Liver (tissue), 9 donors: ENCODE results near the gene GATD1. TPM values are rescaled to one million over a fixed set of nuclear protein-coding genes. Genes with fewer than 3 reads are reported as not detected.

Source experiments
- DNase-seq: peaks from one replicate; pipeline ENCODE4 v3.0.0-alpha.2; 2017; ENCODE audit warnings: low spot score
- H3K27ac ChIP-seq, 2 donors: one replicate each; pipeline ENCODE4 v1.7.0; 2013; ENCODE audit warnings: inconsistent platforms in 2 of 2, low read length in 2 of 2, control low read depth in 1 of 2, low read depth in 1 of 2, mild to moderate bottlenecking in 1 of 2
- H3K27me3 ChIP-seq, 4 donors: one replicate each; pipeline versions ENCODE4 v1.6.1 to v1.7.0; 2013; ENCODE audit warnings: low read length in 3 of 4, inconsistent platforms in 1 of 4, mild to moderate bottlenecking in 1 of 4, moderate library complexity in 1 of 4; ENCODE audit not compliant: control insufficient read depth in 4 of 4, insufficient read depth in 4 of 4
- H3K36me3 ChIP-seq, 4 donors: one replicate each; pipeline versions ENCODE4 v1.6.1 to v1.7.0; 2013; ENCODE audit warnings: low read length in 3 of 4, mild to moderate bottlenecking in 3 of 4, low read depth in 1 of 4, moderate library complexity in 1 of 4; ENCODE audit not compliant: control insufficient read depth in 4 of 4, insufficient read depth in 3 of 4
- H3K4me1 ChIP-seq, 4 donors: one replicate each; pipeline versions ENCODE4 v1.6.1 to v1.7.0; 2013; ENCODE audit warnings: low read length in 3 of 4, mild to moderate bottlenecking in 3 of 4, moderate library complexity in 1 of 4; ENCODE audit not compliant: control insufficient read depth in 4 of 4, insufficient read depth in 4 of 4
- H3K4me3 ChIP-seq, 3 donors: one replicate each; pipeline versions ENCODE4 v1.6.1 to v1.7.0; 2013; ENCODE audit warnings: low read length in 3 of 3, control low read depth in 1 of 3, low read depth in 1 of 3, mild to moderate bottlenecking in 1 of 3
- H3K9ac ChIP-seq, 2 donors: one replicate each; pipeline ENCODE4 v1.7.0; 2013; ENCODE audit warnings: low read length in 2 of 2, mild to moderate bottlenecking in 2 of 2, moderate library complexity in 2 of 2, control low read depth in 1 of 2, low read depth in 1 of 2
- H3K9me3 ChIP-seq, 4 donors: one replicate each; pipeline versions ENCODE4 v1.6.1 to v1.7.0; 2013; ENCODE audit warnings: low read length in 3 of 4; ENCODE audit not compliant: control insufficient read depth in 4 of 4
- EGR1 ChIP-seq, 2 donors: IDR thresholded peaks; 2 replicates each; pipeline ENCODE4 v1.6.1; 2016 to 2018; ENCODE audit warnings: antibody characterized with exemption in 2 of 2, low read depth in 2 of 2
- FOXA1 ChIP-seq: IDR thresholded peaks from 2 replicates; pipeline ENCODE4 v1.6.1; 2016; ENCODE audit warnings: antibody characterized with exemption
- HNF4A ChIP-seq, 2 donors: conservative IDR thresholded peaks; 2 replicates each; pipeline ENCODE4 v1.6.1; 2016; ENCODE audit warnings: antibody characterized with exemption in 2 of 2, mild to moderate bottlenecking in 2 of 2
- HNF4G ChIP-seq: IDR thresholded peaks from 2 replicates; pipeline ENCODE4 v1.6.1; 2016; ENCODE audit warnings: antibody characterized with exemption
- JUND ChIP-seq, 2 donors: IDR thresholded peaks; 2 replicates each; pipeline ENCODE4 v1.6.1; 2016; ENCODE audit warnings: antibody characterized with exemption in 2 of 2
- RAD21 ChIP-seq, 2 donors: IDR thresholded peaks; 2 replicates each; pipeline ENCODE4 v1.6.1; 2016; ENCODE audit warnings: antibody characterized with exemption in 2 of 2, mild to moderate bottlenecking in 2 of 2
- WGBS: extraction: QIAGEN DNeasy Blood & Tissue Kit; methylation state at CpG from one replicate; pipeline ENCODE4 v1.1.7; 2013; 5-methylcytosine and 5-hydroxymethylcytosine counted together
- polyA plus RNA-seq, 2 donors: library from polyadenylated mRNA; stranded (reverse) in 1 of 2; unstranded in 1 of 2; fragments of 200-250 nt in 1 of 2; fragments of >200 nt in 1 of 2; fragmentation: Nextera tagmentation in 1 of 2; extraction: Ambion mirVana in 1 of 2; gene quantifications; one replicate each; pipeline versions ENCODE4 v1.2.1 to v1.2.3, GENCODE V29; 2013 to 2015
- total RNA-seq, 2 donors: library from RNA; depleted of rRNA; stranded (reverse); fragments of >200 nt; gene quantifications; one replicate each; pipeline ENCODE4 v1.2.3, GENCODE V29; 2014
- TF ChIP-seq, protein P1 (sequence below): IDR thresholded peaks from 2 replicates; pipeline ENCODE4 v1.6.1; 2016; ENCODE audit warnings: antibody characterized with exemption
- TF ChIP-seq, protein P2 (sequence below): fragments of 150-350 bp; IDR thresholded peaks from 2 replicates; pipeline ENCODE4 v1.5.1; 2017; ENCODE audit warnings: improper control_type of control experiment, low read depth, low read length; ENCODE audit not compliant: missing input control
- TF ChIP-seq, protein P3 (sequence below): IDR thresholded peaks from 2 replicates; pipeline ENCODE4 v1.6.1; 2016; ENCODE audit warnings: antibody characterized with exemption, mild to moderate bottlenecking
- donor health status: healthy.
- donor health status: healthy.
- donor health status: healthy.
- donor health status: healthy.
- donor health status: healthy.

GATD1 gene
- total and polyA plus RNA-seq, 4 donors, result 22.7 to 37.2 (median 24.6) TPM

DNA sequence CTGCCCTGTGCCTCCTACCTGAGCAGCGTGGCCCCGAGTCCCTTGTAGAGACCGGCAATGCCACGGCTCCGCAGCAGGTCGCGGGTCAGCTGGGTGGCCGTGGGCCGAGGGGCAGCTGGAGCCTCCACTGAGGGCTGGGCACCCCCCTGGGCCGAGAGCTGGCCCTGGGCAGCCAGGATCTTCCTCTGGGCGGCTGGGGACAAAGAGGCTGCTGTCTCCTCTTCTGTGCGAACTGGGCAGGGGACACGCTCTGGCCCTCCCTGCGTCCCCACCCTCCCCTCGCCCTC lies 15.2 kb upstream of the GATD1 start:
- H3K9ac ChIP-seq, result no peak overlapping the region
- H3K4me1 ChIP-seq, result peaks cover 7 to 38% (median 26%) of the 10 kb centered on the region in 4 donors
- H3K36me3 ChIP-seq, result peaks cover 0 to 10% (median 5%) of the 10 kb centered on the region in 4 donors
- H3K27ac ChIP-seq, result no peak overlapping the region
- H3K27me3 ChIP-seq, result no peaks in the 10 kb centered on the region
- WGBS, result 97% methylated on average over 15 of the region's 15 CpGs
- no peaks in the 10 kb centered on the region for H3K9me3 ChIP-seq
- no peak overlapping the region for H3K4me3 ChIP-seq
- DNase-seq, result no peak
- no peak for TF ChIP-seq RAD21 (IDR thresholded peaks at IDR 0.05)

DNA sequence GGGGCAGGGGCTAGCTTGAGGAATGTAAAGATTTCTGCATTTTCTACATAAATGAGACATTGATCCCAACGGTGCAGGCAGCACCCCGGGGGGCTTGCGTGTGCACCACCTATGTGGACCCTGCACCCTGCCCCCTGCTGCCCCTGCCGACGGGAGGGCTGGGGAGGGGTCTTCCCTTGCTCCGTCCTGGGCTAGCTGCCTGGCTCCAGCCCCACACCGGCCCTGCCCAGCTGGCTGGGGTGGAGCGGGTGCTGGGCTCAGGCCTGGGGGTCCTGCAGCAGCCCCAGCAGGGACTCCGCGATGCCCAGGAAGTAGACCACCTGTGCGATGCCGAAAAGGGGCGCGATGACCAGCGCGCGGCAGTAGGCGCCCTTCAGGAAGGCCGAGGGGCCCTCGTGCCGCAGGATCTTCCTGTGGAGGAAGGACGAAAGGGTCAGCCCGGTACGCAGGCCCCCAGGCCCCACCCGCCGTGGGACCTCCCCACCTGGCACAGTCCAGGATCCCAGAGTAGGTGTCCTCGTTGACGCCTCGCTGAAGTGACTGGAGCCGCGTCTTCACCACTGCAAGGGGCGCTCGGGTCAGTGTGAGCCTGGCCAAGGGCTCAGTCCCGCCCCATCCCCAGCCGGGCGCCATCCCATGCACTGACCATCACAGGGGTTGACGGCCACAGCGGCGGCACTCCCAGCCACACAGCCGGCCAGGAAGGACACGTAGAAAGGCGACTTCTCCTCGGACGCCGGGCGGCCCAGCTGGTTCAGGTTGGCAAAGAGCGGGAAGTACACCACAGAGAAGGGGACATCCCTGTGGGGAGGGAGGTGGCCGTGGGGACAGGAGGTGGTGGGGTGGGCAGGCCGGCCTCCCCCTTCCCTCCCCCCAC lies 14.6 kb upstream of the GATD1 start:
- peaks cover 7 to 32% (median 20%) of the 10 kb centered on the region in 4 donors for H3K4me1 ChIP-seq
- no peaks in the 10 kb centered on the region for H3K27me3 ChIP-seq
- H3K9me3 ChIP-seq, result no peaks in the 10 kb centered on the region
- no peak for DNase-seq
- H3K9ac ChIP-seq, result no peak overlapping the region
- peaks cover 0 to 10% (median 6%) of the 10 kb centered on the region in 4 donors for H3K36me3 ChIP-seq
- H3K27ac ChIP-seq, result no peak overlapping the region
- no peak overlapping the region for H3K4me3 ChIP-seq
- WGBS, result 93% methylated on average over 49 of the region's 49 CpGs
- TF ChIP-seq, protein P1, sequence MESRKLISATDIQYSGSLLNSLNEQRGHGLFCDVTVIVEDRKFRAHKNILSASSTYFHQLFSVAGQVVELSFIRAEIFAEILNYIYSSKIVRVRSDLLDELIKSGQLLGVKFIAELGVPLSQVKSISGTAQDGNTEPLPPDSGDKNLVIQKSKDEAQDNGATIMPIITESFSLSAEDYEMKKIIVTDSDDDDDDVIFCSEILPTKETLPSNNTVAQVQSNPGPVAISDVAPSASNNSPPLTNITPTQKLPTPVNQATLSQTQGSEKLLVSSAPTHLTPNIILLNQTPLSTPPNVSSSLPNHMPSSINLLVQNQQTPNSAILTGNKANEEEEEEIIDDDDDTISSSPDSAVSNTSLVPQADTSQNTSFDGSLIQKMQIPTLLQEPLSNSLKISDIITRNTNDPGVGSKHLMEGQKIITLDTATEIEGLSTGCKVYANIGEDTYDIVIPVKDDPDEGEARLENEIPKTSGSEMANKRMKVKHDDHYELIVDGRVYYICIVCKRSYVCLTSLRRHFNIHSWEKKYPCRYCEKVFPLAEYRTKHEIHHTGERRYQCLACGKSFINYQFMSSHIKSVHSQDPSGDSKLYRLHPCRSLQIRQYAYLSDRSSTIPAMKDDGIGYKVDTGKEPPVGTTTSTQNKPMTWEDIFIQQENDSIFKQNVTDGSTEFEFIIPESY, result no peak
- no peak for TF ChIP-seq RAD21 (IDR thresholded peaks at IDR 0.05)
- TF ChIP-seq HNF4A (conservative IDR thresholded peaks at IDR 0.05), result no peak
- no peak for TF ChIP-seq HNF4G
- TF ChIP-seq EGR1 (IDR thresholded peaks at IDR 0.05; ENCODE audit: low read depth in 2 of 2), result no peak
- no peak for TF ChIP-seq FOXA1
- no peak for TF ChIP-seq JUND (IDR thresholded peaks at IDR 0.05)
- TF ChIP-seq, protein P2, sequence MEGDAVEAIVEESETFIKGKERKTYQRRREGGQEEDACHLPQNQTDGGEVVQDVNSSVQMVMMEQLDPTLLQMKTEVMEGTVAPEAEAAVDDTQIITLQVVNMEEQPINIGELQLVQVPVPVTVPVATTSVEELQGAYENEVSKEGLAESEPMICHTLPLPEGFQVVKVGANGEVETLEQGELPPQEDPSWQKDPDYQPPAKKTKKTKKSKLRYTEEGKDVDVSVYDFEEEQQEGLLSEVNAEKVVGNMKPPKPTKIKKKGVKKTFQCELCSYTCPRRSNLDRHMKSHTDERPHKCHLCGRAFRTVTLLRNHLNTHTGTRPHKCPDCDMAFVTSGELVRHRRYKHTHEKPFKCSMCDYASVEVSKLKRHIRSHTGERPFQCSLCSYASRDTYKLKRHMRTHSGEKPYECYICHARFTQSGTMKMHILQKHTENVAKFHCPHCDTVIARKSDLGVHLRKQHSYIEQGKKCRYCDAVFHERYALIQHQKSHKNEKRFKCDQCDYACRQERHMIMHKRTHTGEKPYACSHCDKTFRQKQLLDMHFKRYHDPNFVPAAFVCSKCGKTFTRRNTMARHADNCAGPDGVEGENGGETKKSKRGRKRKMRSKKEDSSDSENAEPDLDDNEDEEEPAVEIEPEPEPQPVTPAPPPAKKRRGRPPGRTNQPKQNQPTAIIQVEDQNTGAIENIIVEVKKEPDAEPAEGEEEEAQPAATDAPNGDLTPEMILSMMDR, result no peak
- TF ChIP-seq, protein P3, sequence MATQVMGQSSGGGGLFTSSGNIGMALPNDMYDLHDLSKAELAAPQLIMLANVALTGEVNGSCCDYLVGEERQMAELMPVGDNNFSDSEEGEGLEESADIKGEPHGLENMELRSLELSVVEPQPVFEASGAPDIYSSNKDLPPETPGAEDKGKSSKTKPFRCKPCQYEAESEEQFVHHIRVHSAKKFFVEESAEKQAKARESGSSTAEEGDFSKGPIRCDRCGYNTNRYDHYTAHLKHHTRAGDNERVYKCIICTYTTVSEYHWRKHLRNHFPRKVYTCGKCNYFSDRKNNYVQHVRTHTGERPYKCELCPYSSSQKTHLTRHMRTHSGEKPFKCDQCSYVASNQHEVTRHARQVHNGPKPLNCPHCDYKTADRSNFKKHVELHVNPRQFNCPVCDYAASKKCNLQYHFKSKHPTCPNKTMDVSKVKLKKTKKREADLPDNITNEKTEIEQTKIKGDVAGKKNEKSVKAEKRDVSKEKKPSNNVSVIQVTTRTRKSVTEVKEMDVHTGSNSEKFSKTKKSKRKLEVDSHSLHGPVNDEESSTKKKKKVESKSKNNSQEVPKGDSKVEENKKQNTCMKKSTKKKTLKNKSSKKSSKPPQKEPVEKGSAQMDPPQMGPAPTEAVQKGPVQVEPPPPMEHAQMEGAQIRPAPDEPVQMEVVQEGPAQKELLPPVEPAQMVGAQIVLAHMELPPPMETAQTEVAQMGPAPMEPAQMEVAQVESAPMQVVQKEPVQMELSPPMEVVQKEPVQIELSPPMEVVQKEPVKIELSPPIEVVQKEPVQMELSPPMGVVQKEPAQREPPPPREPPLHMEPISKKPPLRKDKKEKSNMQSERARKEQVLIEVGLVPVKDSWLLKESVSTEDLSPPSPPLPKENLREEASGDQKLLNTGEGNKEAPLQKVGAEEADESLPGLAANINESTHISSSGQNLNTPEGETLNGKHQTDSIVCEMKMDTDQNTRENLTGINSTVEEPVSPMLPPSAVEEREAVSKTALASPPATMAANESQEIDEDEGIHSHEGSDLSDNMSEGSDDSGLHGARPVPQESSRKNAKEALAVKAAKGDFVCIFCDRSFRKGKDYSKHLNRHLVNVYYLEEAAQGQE, result no peak
